ENCODE results near the gene PRSS33.

PRSS33 gene

GRCh38 chr16:2770057-2770951, 17.1 kb downstream of the PRSS33 start:
- CTCF ChIA-PET, result interaction anchor here (1.1 kb wide), 1 partner anchor 17 kb away, joined by 3 read pairs; no protein-coding TSS in a partner anchor
- no peak for DNase-seq (ENCODE audit: extremely low spot score)
- POLR2A ChIA-PET, result interaction anchor here (3.7 to 4.2 kb wide), 2 partner anchors 8 to 18 kb away, joined by 23 to 31 read pairs; partner anchors contain the start of genes ELOB and SRRM2
- TF ChIP-seq FOXA1 (IDR thresholded peaks at IDR 0.05), result no peak
- no peak for TF ChIP-seq SUZ12 (IDR thresholded peaks at IDR 0.05)
- TF ChIP-seq BHLHE40 (IDR thresholded peaks at IDR 0.05; ENCODE audit: borderline replicate concordance), result no peak
- no peak for TF ChIP-seq ARNT (IDR thresholded peaks at IDR 0.05)
- no peak for TF ChIP-seq FOXM1 (IDR thresholded peaks at IDR 0.05; ENCODE audit: borderline replicate concordance)
- TF ChIP-seq TARDBP (IDR thresholded peaks at IDR 0.05), result no peak
- TF ChIP-seq ELF4 (IDR thresholded peaks at IDR 0.05), result no peak

- CTCF ChIA-PET, result interaction anchor here (1.1 kb wide), 1 partner anchor 16 kb away, joined by 3 read pairs; no protein-coding TSS in a partner anchor
- no peak for TF ChIP-seq TARDBP (IDR thresholded peaks at IDR 0.05)
- no peak for TF ChIP-seq NFRKB (IDR thresholded peaks at IDR 0.05)
- no peak for TF ChIP-seq FOXA1 (IDR thresholded peaks at IDR 0.05)
- TF ChIP-seq ELF4 (IDR thresholded peaks at IDR 0.05), result no peak
- TF ChIP-seq SP1 (IDR thresholded peaks at IDR 0.05), result no peak
- no peak for TF ChIP-seq L3MBTL2 (conservative IDR thresholded peaks at IDR 0.05)
- TF ChIP-seq HDGF (IDR thresholded peaks at IDR 0.05; ENCODE audit: borderline replicate concordance), result no peak
- no peak for TF ChIP-seq ZNF384 (IDR thresholded peaks at IDR 0.05)
- no peak for TF ChIP-seq ARNT (IDR thresholded peaks at IDR 0.05)
- no peak for TF ChIP-seq BHLHE40 (IDR thresholded peaks at IDR 0.05; ENCODE audit: borderline replicate concordance)
- no peak for TF ChIP-seq PKNOX1 (IDR thresholded peaks at IDR 0.05)
- no peak for TF ChIP-seq SUZ12 (IDR thresholded peaks at IDR 0.05)
- no peak for TF ChIP-seq LEF1 (IDR thresholded peaks at IDR 0.05; ENCODE audit: borderline replicate concordance)
- TF ChIP-seq FOXK2 (IDR thresholded peaks at IDR 0.05), result no peak
- no peak for TF ChIP-seq CTBP1 (IDR thresholded peaks at IDR 0.05; ENCODE audit: borderline replicate concordance)
These were observed 17.7 kb downstream of the PRSS33 start for GRCh38 chr16:2769675-2770056.

GRCh38 chr16:2769100-2769529, 18.2 kb downstream of the PRSS33 start:
- DNase-seq (ENCODE audit: extremely low spot score), result no peak
- ChIA-PET POLR2A (interaction anchor here (0.9 to 4.2 kb wide), 3 partner anchors 9 to 99 kb away, joined by 3 to 31 read pairs (median 23); partner anchors contain the start of genes ELOB and SRRM2), CTCF (no interaction called here)
- TF ChIP-seq L3MBTL2 (conservative IDR thresholded peaks at IDR 0.05) (no peak), NFRKB (IDR thresholded peaks at IDR 0.05) (no peak), FOXM1 (IDR thresholded peaks at IDR 0.05; ENCODE audit: borderline replicate concordance) (no peak), FOXK2 (IDR thresholded peaks at IDR 0.05) (no peak), ZNF384 (IDR thresholded peaks at IDR 0.05) (no peak), FOXA1 (IDR thresholded peaks at IDR 0.05) (no peak), HDGF (IDR thresholded peaks at IDR 0.05; ENCODE audit: borderline replicate concordance) (no peak), SP1 (IDR thresholded peaks at IDR 0.05) (no peak), CTBP1 (IDR thresholded peaks at IDR 0.05; ENCODE audit: borderline replicate concordance) (no peak), ARNT (IDR thresholded peaks at IDR 0.05) (no peak), SUZ12 (IDR thresholded peaks at IDR 0.05) (no peak), BHLHE40 (IDR thresholded peaks at IDR 0.05; ENCODE audit: borderline replicate concordance) (no peak)

More at GRCh38 chr16:2769675-2770056, 17.7 kb downstream of the PRSS33 start:
- no peak for DNase-seq (ENCODE audit: extremely low spot score)
- POLR2A ChIA-PET, result interaction anchor here (0.9 to 4.2 kb wide), 3 partner anchors 9 to 98 kb away, joined by 3 to 31 read pairs (median 23); partner anchors contain the start of genes ELOB and SRRM2

GRCh38 chr16:2768403-2769089, 18.8 kb downstream of the PRSS33 start:
- no peak for DNase-seq (ENCODE audit: extremely low spot score)
- ChIA-PET POLR2A (interaction anchor here (0.9 to 4.2 kb wide), 3 partner anchors 10 to 100 kb away, joined by 3 to 31 read pairs (median 23); partner anchors contain the start of genes ELOB and SRRM2), CTCF (no interaction called here)
- TF ChIP-seq SUZ12 (IDR thresholded peaks at IDR 0.05), result no peak
- TF ChIP-seq HDGF (IDR thresholded peaks at IDR 0.05; ENCODE audit: borderline replicate concordance), result no peak
- TF ChIP-seq SP1 (IDR thresholded peaks at IDR 0.05), result no peak
- no peak for TF ChIP-seq FOXA1 (IDR thresholded peaks at IDR 0.05)
- TF ChIP-seq PKNOX1 (IDR thresholded peaks at IDR 0.05), result no peak
- TF ChIP-seq TARDBP (IDR thresholded peaks at IDR 0.05), result no peak
- TF ChIP-seq FOXM1 (IDR thresholded peaks at IDR 0.05; ENCODE audit: borderline replicate concordance), result no peak
- TF ChIP-seq ELF4 (IDR thresholded peaks at IDR 0.05), result no peak
- no peak for TF ChIP-seq FOXK2 (IDR thresholded peaks at IDR 0.05)
- no peak for TF ChIP-seq BHLHE40 (IDR thresholded peaks at IDR 0.05; ENCODE audit: borderline replicate concordance)
- TF ChIP-seq ZNF384 (IDR thresholded peaks at IDR 0.05), result no peak
- TF ChIP-seq L3MBTL2 (conservative IDR thresholded peaks at IDR 0.05), result no peak

- POLR2A ChIA-PET, result interaction anchor here (3.7 to 4.2 kb wide), 2 partner anchors 11 to 16 kb away, joined by 23 to 31 read pairs; partner anchors contain the start of genes ELOB and SRRM2
- TF ChIP-seq PKNOX1 (IDR thresholded peaks at IDR 0.05), result no peak
- TF ChIP-seq FOXM1 (IDR thresholded peaks at IDR 0.05; ENCODE audit: borderline replicate concordance), result no peak
- no peak for TF ChIP-seq ELF4 (IDR thresholded peaks at IDR 0.05)
- TF ChIP-seq BHLHE40 (IDR thresholded peaks at IDR 0.05; ENCODE audit: borderline replicate concordance), result no peak
- TF ChIP-seq LEF1 (IDR thresholded peaks at IDR 0.05; ENCODE audit: borderline replicate concordance), result no peak
- TF ChIP-seq CTBP1 (IDR thresholded peaks at IDR 0.05; ENCODE audit: borderline replicate concordance), result no peak
- TF ChIP-seq L3MBTL2 (conservative IDR thresholded peaks at IDR 0.05), result no peak
- CTCF ChIA-PET, result interaction anchor here (0.6 kb wide), 1 partner anchor 71 kb away, joined by 3 read pairs; no protein-coding TSS in a partner anchor
- no peak for DNase-seq (ENCODE audit: extremely low spot score)
These were observed 19.5 kb downstream of the PRSS33 start for GRCh38 chr16:2767891-2768290.
